NCI-H1092 (cell line): ENCODE measurements around the gene ANKRD55.
"Not testable (repeated sequence)": the region's sequence is repeated elsewhere in the genome, so short reads cannot be mapped to it uniquely, and the experiment has no call there.

ENCODE experiments used
- DNase-seq: peaks from one replicate; lab custom pipeline; 2025; lab: John Stamatoyannopoulos, UW

Gene ANKRD55

GRCh38 chr5:56168066-56168478 lies 65.1 kb downstream of the ANKRD55 start:
- no peak for DNase-seq

DNA sequence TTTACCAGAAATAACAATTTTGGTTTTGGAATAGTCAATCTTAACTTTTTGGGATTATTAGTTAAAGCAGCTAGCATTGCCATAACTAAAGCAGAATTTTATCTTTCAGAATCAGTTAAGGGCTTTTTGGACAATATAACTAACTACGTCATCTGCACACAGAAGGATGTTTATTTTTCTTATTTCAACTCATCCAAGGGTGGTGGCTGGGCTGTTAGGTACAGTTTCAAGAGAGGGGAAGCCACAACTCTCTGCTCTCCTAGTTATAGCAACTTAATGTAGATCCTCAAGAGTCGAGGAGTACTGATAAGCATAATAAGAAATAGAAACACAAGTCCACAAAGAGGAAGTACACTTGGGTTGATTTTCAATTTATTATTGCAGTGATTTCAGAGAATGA lies 65.6 kb downstream of the ANKRD55 start:
- no peak for DNase-seq

DNA sequence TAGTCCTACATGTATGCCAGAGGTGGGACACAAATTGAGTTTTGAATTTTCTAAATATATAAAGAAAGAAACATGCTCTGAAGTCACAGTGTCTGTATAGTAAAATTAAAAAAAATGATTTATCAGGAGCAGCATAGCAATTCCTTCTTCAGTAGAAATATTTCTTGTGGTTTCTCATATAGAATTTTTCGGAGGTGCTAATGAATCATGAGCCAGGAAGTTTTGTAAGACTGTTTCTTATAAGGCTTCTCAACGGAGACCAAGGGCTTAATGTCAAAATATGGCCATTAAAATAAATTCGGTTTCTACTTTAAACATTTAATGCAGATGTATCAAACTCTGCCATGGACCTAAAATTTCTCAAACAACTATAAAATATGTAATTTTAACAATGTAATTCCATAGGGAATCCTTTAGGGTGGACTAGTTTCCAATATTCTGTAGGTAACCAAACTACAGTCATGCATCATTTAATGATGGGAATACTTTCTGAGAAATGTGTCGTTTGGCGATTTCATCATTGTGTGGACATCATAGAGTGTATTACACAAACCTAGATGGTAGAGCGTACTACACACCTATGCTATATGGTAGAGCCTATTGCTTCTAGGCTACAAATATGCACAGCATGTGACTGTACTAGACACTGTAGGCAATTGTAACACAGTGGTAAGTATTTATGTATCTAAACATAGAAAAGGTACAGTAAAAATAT lies 66.3 kb downstream of the ANKRD55 start:
- no peak for DNase-seq

DNA sequence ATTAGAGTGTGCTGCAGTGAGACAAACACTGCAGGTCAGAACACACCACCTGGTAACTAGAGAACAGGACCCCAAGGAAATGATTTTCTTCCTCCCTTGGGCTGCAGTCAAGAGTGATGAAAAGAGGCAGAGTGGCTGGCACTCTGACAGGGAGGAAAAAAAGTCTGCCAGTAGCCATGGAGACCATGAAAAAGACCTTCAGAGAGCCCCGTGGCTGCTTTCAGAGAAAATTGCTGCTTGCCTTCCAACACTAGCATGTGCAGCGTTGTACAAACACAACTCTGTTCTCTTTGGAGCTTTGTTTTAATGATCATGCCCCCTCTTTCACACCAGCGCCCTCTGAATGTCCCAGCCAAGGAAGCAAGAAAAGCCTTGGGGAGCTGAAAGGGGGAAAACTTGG lies 68.8 kb downstream of the ANKRD55 start:
- DNase-seq: no peak

DNA sequence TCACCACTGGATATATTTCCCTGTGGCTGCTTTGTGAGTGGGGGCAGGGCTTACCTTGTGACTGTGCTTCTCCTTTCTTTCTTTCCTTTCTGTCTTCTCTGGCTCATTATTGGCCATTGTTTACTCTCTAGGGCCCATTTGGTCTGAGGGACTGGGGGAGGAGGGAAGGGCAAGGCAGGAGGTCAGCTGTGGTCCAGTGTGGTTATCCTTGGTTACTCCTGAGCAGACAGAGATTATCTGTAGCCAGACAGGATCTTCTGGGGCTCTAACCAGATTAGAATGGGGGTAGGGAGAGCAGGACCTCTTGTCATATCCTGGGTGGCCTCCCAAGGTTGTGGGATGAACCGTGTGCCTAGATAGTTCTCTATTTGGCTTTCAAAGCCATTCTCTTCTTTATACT lies 71.2 kb downstream of the ANKRD55 start:
- DNase-seq: no peak

- DNase-seq: no peak
These were observed 71.7 kb downstream of the ANKRD55 start for GRCh38 chr5:56161439-56161823.

- DNase-seq: no peak
These were observed 72.2 kb downstream of the ANKRD55 start for GRCh38 chr5:56160723-56161438.

DNA sequence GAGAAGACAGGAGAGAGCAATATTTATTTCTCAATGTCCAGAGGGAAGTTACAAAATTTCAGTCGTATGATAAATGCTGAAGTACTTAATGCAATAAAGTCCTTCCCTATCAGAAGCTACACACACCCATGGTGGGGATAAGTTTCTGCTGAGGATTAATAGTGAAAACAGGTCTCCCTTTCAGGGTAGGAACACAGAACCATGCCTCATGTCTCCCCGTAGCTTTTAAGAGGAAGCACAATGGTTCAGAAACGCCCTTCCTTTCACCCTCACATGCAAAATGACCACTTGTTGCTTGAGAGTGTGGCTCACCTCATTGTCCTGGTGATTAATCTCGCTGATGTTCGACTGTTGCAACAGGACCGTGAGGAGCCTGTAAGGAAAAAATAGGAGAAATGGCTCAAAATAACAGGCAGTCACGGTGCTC lies 73.6 kb downstream of the ANKRD55 start:
- DNase-seq: no peak

DNA sequence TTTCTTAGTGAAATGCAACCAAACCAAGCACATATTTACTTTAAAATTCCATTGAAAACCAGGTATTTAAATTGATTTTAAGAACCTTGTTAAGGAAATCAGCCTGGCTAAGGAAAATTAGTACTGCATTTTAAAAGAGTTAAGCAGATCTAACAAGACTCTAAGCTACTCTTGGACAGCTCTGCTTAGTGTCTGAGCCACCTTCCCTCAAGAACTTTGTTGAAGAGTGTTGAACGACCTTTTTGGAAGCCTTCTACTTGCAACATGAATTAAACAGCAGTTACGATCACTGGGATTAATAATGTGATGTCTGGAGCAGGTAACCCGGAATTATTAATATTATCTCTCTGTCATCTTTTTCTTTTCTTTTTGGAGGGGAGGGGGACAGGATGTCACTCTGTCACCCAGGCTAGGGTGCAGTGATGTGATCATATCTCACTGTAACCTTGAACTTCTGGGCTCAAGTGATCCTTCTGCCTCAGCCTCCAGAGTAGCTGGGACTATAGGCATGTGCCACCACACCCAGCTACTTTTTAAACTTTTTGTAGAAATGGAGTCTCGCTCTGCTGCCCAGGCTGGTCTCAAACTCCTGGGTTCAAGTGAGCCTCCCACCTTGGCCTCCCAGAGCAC lies 74.7 kb downstream of the ANKRD55 start:
- DNase-seq: no peak

DNA sequence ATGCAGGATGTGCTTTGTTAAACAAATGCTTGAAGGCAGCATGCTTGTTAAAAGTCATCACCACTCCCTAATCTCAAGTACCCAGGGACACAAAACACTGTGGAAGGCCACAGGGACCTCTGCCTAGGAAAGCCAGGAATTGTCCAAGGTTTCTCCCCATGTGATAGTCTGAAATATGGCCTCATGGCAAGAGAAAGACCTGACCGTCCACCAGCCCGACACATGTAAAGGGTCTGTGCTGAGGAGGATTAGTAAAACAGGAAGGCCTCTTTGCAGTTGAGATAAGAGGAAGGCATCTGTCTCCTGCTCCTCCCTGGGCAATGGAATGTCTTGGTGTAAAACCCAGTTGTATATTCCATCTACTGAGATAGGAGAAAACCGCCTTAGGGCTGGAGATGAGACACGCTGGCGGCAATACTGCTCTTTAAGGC lies 75.9 kb downstream of the ANKRD55 start:
- DNase-seq: not testable (repeated sequence)

DNA sequence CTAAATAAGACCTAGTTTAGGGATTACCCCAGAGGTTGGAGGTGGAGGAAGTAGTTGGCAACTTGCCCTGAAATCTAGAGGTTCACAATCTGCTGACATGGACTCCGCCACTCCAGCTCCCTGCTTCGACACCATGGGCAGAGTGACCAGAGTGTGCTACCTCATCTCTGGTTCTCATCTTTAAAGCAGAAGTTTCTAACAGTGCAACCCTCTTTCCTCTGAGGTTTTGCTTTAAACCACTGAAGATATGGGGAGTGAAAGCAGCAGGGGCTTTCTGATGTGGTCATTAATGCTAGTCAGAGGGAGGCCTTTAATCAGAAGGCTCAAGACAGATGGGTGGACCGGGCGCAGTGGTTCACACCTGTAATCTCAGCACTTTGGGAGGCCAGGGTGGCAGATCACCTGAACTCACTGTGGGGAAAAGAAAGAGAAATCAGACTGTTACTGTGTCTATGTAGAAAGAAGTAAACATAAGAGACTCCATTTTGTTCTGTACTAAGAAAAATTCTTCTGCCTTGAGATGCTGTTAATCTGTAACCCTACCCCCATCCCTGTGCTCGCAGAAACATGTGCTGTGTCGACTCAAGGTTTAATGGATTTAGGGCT lies 76.4 kb downstream of the ANKRD55 start:
- not testable (repeated sequence) for DNase-seq

DNA sequence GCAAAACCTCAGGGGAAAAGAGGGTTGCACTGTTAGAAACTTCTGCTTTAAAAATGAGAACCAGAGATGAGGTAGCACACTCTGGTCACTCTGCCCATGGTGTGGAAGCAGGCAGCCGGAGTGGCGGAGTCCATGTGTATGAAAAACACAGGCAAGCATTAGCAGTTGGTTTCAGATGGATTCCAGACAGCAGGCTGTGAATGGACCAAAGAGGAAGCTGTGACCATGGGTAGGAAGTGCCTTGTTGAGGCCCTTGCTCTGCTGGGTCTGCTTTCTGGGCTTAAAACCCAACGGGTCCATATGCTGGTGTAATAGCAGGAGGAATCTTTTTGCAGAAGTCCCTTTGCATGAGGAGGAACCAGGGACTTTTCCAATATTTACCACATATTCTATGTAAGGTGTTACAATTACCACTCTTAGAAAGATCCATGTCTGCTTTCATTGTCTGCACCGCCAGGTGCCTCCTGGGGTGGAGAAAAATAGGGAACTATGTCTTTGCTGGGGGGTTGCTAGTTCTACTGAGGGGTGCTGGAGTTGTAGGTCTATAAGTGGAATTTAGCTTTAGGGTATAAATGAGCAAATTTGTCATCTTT lies 77.0 kb downstream of the ANKRD55 start:
- DNase-seq: no peak

DNA sequence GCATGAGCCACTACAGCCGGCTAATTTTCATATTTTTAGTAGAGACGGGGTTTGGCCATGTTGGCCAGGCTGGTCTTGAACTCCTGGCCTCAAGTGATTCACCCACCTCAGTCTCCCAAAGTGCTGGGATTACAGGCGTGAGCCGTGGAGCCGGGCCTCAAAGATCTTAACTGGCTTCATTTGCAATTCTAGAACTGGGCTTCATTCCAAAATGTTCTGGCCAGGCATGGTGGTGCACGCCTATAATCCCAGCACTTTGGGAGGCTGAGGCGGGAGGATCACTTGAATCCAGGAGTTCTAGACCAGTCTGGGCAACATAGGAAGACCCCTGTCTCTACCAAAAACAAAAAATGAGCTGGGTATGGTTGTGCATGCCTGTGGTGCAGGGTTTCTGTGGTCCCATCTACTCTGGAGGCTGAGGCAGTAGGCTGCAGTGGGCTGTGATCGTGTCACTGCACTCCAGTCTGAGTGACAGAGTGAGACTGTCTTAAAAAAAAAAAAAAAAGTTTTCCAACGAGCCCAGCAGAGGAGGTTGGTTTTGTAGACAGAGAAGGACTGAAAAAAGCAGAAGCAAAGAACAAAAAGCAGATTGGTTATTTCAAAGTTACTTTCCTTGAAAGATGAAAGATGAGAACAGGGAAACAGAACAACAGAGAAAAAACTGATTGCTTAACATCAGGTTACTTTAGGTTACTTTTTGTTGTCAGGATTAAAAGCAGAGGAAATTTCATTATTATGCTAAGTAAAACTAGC lies 78.2 kb downstream of the ANKRD55 start:
- no peak for DNase-seq

DNA sequence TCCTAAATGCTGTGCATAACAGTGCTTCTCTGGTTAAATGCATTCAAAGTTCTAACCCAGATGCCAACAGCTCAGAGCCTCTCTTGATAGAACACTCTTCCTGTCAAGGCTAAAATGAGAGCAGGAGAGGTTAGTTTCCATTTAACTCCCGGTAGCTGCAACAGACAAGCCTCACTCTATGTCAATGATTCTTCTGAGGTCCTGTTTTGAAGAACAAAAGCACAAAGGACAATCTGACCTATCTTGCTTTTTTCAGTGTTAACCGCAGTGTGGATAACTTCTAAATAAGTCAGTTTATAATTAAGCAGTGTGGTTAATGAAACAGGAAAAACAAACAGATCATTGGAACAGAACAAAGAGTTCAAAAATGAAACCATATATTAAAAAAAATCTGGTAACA lies 80.7 kb downstream of the ANKRD55 start:
- DNase-seq: no peak

DNA sequence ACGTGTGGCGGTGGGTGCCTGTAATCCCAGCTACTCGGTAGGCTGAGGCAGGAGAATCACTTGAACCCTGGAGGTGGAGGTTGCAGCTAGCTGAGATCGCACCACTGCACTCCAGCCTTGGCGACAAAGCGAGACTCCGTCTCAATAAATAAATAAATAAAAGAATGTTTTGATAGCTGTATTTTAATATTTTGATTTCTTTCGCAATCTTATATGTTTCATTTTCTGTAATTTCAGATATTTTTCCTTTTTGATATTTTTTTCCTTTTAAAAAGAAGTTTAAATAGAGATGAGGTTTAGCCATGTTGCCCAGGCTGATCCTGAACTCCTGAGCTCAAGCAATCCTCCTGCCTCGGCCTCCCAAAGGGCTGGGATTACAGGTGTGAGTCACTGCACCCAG lies 82.4 kb downstream of the ANKRD55 start:
- not testable (repeated sequence) for DNase-seq

GRCh38 chr5:56148453-56148971 lies 84.6 kb downstream of the ANKRD55 start:
- DNase-seq: peak; percentile 7

DNA sequence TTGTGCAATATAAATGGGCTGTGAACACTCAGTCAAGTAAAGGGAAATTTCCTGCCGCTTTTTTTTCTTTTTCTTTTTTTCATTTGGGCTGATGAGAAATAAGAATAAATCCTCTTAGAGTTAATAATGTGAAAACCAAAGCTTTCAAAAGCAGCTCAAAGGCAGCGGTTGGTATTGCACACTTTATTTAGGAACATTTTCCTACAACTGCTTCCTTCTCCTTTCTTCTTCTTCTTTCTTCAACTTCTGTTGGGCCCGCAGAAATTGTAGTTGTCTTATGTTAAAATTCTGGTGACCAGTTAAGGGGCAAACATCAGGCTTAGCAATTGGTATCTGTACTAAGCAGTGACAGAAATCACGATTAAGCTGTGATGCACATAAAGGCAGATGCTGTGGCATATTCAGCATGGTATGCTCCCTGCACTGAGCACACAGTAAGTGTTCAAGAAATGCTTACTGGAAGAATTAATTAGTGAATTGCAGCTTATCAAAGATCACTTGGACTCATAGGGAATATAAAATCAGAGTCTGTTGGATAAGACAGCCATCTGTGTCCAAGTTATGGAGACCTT lies 85.4 kb downstream of the ANKRD55 start:
- DNase-seq: no peak

GRCh38 chr5:56147106-56147505 lies 86.0 kb downstream of the ANKRD55 start:
- DNase-seq: no peak

GRCh38 chr5:56146674-56147073 lies 86.5 kb downstream of the ANKRD55 start:
- DNase-seq: no peak

- no peak for DNase-seq
These were observed 87.6 kb downstream of the ANKRD55 start for GRCh38 chr5:56145511-56145910.

DNA sequence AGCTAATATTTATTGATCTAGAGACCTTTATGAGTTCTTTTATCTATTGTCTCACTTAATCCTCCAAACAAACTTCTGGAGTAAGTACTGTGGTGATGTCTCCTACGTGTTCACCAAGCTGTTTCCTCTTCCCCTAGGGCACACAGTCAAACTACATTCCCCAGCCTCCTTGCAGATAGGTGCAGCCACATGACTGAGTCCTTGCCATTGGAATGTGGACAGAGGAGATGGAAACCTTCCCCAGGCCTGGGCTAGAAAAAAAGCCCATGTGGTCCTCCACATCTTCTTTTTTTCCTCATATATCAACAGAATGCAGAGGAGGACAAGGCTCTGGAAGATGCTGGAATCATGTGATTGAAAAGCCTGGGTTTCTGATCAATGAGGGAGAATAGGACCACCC lies 88.0 kb downstream of the ANKRD55 start:
- no peak for DNase-seq
